Measurements from ENCODE around the gene NRXN3. TPM values are rescaled to one million over a fixed set of nuclear protein-coding genes. Genes with fewer than 3 reads are reported as not detected.

The NRXN3 gene
- polyA plus RNA-seq, 1 donor (not counting 4 experiments of a cell fraction or from before 2014, with no cell fraction given) = 0.89 TPM

DNA sequence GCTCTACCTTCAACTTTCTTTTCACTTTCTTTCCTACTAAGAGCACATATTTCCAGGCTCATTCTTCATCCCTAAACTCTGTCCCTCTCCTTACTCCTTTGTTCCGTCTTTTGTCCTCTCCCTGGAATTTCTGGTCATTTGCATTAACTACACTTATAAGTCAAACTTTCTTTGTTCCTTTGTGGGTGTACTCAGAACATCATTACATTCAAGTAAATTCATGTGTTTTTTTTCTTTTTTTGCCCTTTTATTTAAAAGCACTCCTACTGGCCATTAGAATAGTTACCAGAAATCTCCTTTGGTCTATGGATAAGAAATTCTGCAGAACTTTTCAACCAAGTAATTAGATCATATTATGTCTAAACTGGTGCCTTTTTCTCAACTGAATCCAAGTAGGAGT lies 1238.5 kb downstream of the NRXN3 start:
- H3K27ac ChIP-seq (ENCODE audit: control insufficient read depth, insufficient read depth, low read length) = no peak overlapping the region
- FAIRE-seq = no peak
- no peaks in the 10 kb centered on the region for H3K36me3 ChIP-seq (ENCODE audit: control insufficient read depth in 2 of 2, extremely low read depth in 1 of 2, insufficient read depth in 2 of 2, low read length in 2 of 2)
- no peaks in the 10 kb centered on the region for H3K9me3 ChIP-seq (ENCODE audit: control insufficient read depth, low read depth, low read length)
- dilution Hi-C loops (cut with MboI; ENCODE audit: extremely low pct_ligation_motif_present, low sequenced_read_pairs) = no loop called here
- no peak for DNase-seq (ENCODE audit: low read depth, low spot score)
- no peak overlapping the region for H2AFZ ChIP-seq (ENCODE audit: control insufficient read depth, low read length)
- no peaks in the 10 kb centered on the region for H4K20me1 ChIP-seq (ENCODE audit: control insufficient read depth, extremely low read depth, insufficient read depth, low read length)
- no peak for TF ChIP-seq EZH2 (IDR thresholded peaks at IDR 0.05; ENCODE audit: low read length)
- TF ChIP-seq, protein P1, sequence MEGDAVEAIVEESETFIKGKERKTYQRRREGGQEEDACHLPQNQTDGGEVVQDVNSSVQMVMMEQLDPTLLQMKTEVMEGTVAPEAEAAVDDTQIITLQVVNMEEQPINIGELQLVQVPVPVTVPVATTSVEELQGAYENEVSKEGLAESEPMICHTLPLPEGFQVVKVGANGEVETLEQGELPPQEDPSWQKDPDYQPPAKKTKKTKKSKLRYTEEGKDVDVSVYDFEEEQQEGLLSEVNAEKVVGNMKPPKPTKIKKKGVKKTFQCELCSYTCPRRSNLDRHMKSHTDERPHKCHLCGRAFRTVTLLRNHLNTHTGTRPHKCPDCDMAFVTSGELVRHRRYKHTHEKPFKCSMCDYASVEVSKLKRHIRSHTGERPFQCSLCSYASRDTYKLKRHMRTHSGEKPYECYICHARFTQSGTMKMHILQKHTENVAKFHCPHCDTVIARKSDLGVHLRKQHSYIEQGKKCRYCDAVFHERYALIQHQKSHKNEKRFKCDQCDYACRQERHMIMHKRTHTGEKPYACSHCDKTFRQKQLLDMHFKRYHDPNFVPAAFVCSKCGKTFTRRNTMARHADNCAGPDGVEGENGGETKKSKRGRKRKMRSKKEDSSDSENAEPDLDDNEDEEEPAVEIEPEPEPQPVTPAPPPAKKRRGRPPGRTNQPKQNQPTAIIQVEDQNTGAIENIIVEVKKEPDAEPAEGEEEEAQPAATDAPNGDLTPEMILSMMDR (optimal IDR thresholded peaks at IDR 0.05 in 1 of 3, IDR thresholded peaks at IDR 0.05 in 1 of 3, conservative IDR thresholded peaks at IDR 0.05 in 1 of 3; ENCODE audit: extremely low read depth in 1 of 3, insufficient read depth in 2 of 3, low read length in 3 of 3) = no peak
- H3K27me3 ChIP-seq (ENCODE audit: control insufficient read depth, extremely low read depth, insufficient read depth, low read length) = no peaks in the 10 kb centered on the region
- no peak overlapping the region for H3K4me3 ChIP-seq (ENCODE audit: control insufficient read depth in 2 of 3, extremely low read depth in 1 of 3, insufficient read depth in 2 of 3, low read depth in 1 of 3, low read length in 3 of 3)
- H3K4me2 ChIP-seq (ENCODE audit: control insufficient read depth, extremely low read depth, insufficient read depth, low read depth, low read length) = no peak overlapping the region
- H3K4me1 ChIP-seq (ENCODE audit: control insufficient read depth, extremely low read depth, insufficient read depth, low read length) = peaks cover 15% of the 10 kb centered on the region
- no peaks in the 10 kb centered on the region for H3K79me2 ChIP-seq (ENCODE audit: control insufficient read depth, insufficient read depth, low read length)
- H3K9me1 ChIP-seq (ENCODE audit: control insufficient read depth, extremely low read depth, insufficient read depth, low read length) = no peaks in the 10 kb centered on the region
- H3K9ac ChIP-seq (ENCODE audit: control insufficient read depth, extremely low read depth, insufficient read depth, low read length) = no peak overlapping the region

DNA sequence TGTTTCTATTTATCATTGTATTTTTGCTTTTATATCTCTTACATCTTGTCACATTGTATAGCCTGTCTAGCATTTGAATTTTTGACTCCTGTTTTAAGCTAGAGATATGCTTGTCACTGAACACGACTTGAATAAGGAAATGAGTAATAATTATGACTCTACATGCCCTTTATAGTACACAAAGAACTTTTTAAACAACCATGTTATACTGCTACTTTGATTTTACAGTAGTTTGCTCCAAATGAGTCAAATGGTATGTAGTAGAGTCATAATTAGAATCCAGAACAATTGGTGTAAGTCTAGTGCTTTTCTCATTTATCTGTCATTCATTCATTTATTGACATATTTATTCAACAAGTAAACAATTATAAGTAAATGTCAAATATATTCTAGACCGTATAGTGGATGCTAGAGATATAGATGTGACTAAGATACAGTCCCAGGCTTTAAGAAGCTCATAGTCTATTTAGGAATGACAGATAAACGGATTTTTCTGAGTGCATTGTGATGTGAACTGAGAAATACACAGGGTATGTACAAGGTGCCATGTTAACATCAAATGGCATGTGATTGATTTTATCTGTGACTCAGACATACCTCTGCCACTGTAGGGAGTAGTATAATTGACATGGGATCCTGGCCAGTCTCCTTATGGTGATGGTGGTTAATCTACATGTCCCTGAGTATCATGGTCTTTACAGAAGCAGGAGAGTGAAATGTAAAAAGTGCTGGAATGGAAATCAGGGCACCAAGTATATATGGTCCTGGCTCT lies 1241.4 kb downstream of the NRXN3 start:
- Histone ChIP-seq H3K27ac (ENCODE audit: control insufficient read depth, insufficient read depth, low read length) (no peak overlapping the region), H3K36me3 (ENCODE audit: control insufficient read depth in 2 of 2, extremely low read depth in 1 of 2, insufficient read depth in 2 of 2, low read length in 2 of 2) (no peaks in the 10 kb centered on the region), H3K4me1 (ENCODE audit: control insufficient read depth, extremely low read depth, insufficient read depth, low read length) (peaks cover 15% of the 10 kb centered on the region), H3K79me2 (ENCODE audit: control insufficient read depth, insufficient read depth, low read length) (no peaks in the 10 kb centered on the region), H2AFZ (ENCODE audit: control insufficient read depth, low read length) (peak overlapping the region; percentile 38), H3K4me2 (ENCODE audit: control insufficient read depth, extremely low read depth, insufficient read depth, low read depth, low read length) (peak overlapping the region; percentile 11), H3K4me3 (ENCODE audit: control insufficient read depth in 2 of 3, extremely low read depth in 1 of 3, insufficient read depth in 2 of 3, low read depth in 1 of 3, low read length in 3 of 3) (no peak overlapping the region), H3K9ac (ENCODE audit: control insufficient read depth, extremely low read depth, insufficient read depth, low read length) (no peak overlapping the region), H3K9me3 (ENCODE audit: control insufficient read depth, low read depth, low read length) (no peaks in the 10 kb centered on the region), H3K9me1 (ENCODE audit: control insufficient read depth, extremely low read depth, insufficient read depth, low read length) (no peaks in the 10 kb centered on the region), H4K20me1 (ENCODE audit: control insufficient read depth, extremely low read depth, insufficient read depth, low read length) (no peaks in the 10 kb centered on the region), H3K27me3 (ENCODE audit: control insufficient read depth, extremely low read depth, insufficient read depth, low read length) (no peaks in the 10 kb centered on the region)
- dilution Hi-C loops (cut with MboI; ENCODE audit: extremely low pct_ligation_motif_present, low sequenced_read_pairs) = no loop called here
- DNase-seq (ENCODE audit: low read depth, low spot score) = peak; percentile 5
- TF ChIP-seq, protein P1 (optimal IDR thresholded peaks at IDR 0.05 in 1 of 3, IDR thresholded peaks at IDR 0.05 in 1 of 3, conservative IDR thresholded peaks at IDR 0.05 in 1 of 3; ENCODE audit: extremely low read depth in 1 of 3, insufficient read depth in 2 of 3, low read length in 3 of 3) = no peak
- peak; percentile 60 for FAIRE-seq
